ENCODE data around the gene UGGT2.

DNA sequence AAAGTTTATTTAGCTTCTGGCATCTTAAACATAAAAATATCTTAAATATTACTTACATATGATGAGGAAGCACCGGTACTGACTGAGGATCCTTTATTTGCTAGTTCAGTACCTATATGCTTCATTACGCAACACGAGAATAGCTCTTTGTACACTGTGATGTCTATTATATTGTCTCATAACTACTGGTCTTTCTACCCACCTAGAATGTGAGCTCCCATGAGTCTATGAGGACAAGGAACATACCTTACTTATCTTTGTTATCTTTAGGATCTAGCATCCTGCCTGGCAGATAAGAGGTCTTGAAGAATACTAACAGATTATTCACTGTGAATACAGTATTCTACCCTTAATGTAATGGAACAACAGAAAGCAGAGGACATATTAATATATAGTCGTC, 251.4 kb downstream of the UGGT2 start:
- TF ChIP-seq, protein P1, sequence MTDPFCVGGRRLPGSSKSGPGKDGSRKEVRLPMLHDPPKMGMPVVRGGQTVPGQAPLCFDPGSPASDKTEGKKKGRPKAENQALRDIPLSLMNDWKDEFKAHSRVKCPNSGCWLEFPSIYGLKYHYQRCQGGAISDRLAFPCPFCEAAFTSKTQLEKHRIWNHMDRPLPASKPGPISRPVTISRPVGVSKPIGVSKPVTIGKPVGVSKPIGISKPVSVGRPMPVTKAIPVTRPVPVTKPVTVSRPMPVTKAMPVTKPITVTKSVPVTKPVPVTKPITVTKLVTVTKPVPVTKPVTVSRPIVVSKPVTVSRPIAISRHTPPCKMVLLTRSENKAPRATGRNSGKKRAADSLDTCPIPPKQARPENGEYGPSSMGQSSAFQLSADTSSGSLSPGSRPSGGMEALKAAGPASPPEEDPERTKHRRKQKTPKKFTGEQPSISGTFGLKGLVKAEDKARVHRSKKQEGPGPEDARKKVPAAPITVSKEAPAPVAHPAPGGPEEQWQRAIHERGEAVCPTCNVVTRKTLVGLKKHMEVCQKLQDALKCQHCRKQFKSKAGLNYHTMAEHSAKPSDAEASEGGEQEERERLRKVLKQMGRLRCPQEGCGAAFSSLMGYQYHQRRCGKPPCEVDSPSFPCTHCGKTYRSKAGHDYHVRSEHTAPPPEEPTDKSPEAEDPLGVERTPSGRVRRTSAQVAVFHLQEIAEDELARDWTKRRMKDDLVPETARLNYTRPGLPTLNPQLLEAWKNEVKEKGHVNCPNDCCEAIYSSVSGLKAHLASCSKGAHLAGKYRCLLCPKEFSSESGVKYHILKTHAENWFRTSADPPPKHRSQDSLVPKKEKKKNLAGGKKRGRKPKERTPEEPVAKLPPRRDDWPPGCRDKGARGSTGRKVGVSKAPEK (CRISPR knock-in tag; IDR thresholded peaks at IDR 0.05; ENCODE audit: borderline replicate concordance): no peak
- no peak for TF ChIP-seq ZNF251 (CRISPR knock-in tag; IDR thresholded peaks at IDR 0.05)
- TF ChIP-seq, protein P2, sequence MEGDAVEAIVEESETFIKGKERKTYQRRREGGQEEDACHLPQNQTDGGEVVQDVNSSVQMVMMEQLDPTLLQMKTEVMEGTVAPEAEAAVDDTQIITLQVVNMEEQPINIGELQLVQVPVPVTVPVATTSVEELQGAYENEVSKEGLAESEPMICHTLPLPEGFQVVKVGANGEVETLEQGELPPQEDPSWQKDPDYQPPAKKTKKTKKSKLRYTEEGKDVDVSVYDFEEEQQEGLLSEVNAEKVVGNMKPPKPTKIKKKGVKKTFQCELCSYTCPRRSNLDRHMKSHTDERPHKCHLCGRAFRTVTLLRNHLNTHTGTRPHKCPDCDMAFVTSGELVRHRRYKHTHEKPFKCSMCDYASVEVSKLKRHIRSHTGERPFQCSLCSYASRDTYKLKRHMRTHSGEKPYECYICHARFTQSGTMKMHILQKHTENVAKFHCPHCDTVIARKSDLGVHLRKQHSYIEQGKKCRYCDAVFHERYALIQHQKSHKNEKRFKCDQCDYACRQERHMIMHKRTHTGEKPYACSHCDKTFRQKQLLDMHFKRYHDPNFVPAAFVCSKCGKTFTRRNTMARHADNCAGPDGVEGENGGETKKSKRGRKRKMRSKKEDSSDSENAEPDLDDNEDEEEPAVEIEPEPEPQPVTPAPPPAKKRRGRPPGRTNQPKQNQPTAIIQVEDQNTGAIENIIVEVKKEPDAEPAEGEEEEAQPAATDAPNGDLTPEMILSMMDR (CRISPR knock-in tag; IDR thresholded peaks at IDR 0.05): no peak
- TF ChIP-seq, protein P3, sequence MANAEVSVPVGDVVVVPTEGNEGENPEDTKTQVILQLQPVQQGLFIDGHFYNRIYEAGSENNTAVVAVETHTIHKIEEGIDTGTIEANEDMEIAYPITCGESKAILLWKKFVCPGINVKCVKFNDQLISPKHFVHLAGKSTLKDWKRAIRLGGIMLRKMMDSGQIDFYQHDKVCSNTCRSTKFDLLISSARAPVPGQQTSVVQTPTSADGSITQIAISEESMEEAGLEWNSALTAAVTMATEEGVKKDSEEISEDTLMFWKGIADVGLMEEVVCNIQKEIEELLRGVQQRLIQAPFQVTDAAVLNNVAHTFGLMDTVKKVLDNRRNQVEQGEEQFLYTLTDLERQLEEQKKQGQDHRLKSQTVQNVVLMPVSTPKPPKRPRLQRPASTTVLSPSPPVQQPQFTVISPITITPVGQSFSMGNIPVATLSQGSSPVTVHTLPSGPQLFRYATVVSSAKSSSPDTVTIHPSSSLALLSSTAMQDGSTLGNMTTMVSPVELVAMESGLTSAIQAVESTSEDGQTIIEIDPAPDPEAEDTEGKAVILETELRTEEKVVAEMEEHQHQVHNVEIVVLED (CRISPR knock-in tag; IDR thresholded peaks at IDR 0.05; ENCODE audit: borderline replicate concordance): no peak
- TF ChIP-seq TAF1 (CRISPR knock-in tag; IDR thresholded peaks at IDR 0.05): no peak
- TF ChIP-seq NCOA1 (CRISPR knock-in tag; IDR thresholded peaks at IDR 0.05): no peak
